Gastroesophageal sphincter (tissue), 3 donors: ENCODE results near the gene SHOC2.

Experiments used
- POLR2A ChIP-seq, 2 donors: fragments of 450-650 bp; IDR thresholded peaks; one replicate each; pipeline ENCODE4 v1.6.1; 2017; ENCODE audit warnings: antibody characterized with exemption in 2 of 2, mild to moderate bottlenecking in 2 of 2, moderate library complexity in 1 of 2
- POLR2AphosphoS5 ChIP-seq: sonication (generic); formaldehyde crosslinking; IDR thresholded peaks from one replicate; pipeline ENCODE4 v1.6.1; 2017; ENCODE audit warnings: antibody characterized with exemption
- TF ChIP-seq, protein P1 (sequence below), 4 experiments: fragments of 200-600 bp in 2 of 4; fragments of 450-650 bp in 2 of 4; sonication (generic) in 1 of 4; IDR thresholded peaks; one replicate each; pipeline ENCODE4 v1.5.1; 2017 to 2019; ENCODE audit warnings: antibody characterized with exemption in 4 of 4, mild to moderate bottlenecking in 2 of 4, moderate library complexity in 2 of 4

DNA sequence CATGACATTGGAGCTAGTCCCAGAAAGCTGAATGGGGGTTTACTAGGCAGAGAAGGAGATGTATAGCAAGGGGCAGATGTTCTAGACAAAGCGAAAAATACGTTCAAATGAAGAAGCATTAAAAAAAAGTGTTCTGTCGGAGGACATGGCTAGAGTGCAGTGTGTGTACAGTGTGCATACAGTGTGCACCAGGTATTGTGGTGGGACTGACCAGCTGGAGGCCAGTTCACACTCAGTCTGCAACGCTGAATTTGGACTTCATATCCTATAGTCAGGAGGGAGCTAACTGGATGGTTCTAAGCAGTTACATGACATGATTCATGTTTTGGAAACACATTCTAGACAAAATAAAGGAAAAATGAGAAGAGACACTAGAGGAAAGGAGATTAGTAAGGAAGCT lies 9.3 kb upstream of the SHOC2 start:
- no peak for TF ChIP-seq POLR2A (IDR thresholded peaks at IDR 0.05)
- TF ChIP-seq, protein P1, sequence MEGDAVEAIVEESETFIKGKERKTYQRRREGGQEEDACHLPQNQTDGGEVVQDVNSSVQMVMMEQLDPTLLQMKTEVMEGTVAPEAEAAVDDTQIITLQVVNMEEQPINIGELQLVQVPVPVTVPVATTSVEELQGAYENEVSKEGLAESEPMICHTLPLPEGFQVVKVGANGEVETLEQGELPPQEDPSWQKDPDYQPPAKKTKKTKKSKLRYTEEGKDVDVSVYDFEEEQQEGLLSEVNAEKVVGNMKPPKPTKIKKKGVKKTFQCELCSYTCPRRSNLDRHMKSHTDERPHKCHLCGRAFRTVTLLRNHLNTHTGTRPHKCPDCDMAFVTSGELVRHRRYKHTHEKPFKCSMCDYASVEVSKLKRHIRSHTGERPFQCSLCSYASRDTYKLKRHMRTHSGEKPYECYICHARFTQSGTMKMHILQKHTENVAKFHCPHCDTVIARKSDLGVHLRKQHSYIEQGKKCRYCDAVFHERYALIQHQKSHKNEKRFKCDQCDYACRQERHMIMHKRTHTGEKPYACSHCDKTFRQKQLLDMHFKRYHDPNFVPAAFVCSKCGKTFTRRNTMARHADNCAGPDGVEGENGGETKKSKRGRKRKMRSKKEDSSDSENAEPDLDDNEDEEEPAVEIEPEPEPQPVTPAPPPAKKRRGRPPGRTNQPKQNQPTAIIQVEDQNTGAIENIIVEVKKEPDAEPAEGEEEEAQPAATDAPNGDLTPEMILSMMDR (IDR thresholded peaks at IDR 0.05) = no peak
- no peak for TF ChIP-seq POLR2AphosphoS5
